ENCODE results near the gene UGP2.
"Not testable (repeated sequence)": the region's sequence is repeated elsewhere in the genome, so short reads cannot be mapped to it uniquely, and the experiment has no call there.

UGP2 gene

GRCh38 chr2:63899639-63900038 is 57.9 kb downstream of the UGP2 start:
- no peak for DNase-seq

- no peak for DNase-seq
These were observed 60.5 kb downstream of the UGP2 start for GRCh38 chr2:63902149-63902548.

DNA sequence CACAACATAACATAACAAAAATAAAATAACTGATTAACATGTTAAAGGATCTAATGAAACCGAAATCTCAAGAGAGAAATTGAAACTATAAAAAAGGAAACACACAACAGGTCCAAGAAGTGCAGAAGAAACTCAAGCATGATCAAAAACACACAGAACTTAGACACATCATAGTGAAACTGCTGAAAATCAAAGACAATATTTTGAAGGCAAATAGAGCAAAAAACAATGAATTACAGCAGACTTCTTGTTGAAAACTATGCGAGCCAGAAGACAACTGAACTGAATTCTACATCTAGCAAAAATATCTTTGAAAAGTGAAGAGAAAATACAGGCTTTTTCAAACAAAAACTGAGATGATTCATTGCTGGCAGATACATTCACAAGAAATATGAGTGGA is 61.3 kb downstream of the UGP2 start:
- DNase-seq = no peak

- no peak for DNase-seq
These were observed 72.6 kb downstream of the UGP2 start for GRCh38 chr2:63914311-63914710.

DNA sequence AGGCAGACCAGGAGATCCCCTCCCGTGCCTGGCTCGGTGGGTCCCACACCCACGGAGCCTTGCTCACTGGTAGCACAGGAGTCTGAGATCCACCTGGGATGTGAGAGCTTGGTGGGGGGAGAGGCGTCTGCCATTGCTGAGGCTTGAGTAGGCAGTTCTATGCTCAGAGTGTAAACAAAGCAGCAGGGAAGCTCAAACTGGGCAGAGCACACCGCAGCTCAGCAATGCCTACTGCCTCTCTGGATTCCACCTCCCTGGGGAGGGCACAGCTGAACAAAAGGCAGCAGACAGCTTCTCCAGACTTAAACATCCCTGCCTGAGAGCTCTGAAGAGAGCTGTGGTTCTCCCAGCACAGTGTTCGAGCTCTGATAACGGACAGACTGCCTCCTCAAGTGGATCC is 85.1 kb downstream of the UGP2 start:
- DNase-seq = no peak

DNA sequence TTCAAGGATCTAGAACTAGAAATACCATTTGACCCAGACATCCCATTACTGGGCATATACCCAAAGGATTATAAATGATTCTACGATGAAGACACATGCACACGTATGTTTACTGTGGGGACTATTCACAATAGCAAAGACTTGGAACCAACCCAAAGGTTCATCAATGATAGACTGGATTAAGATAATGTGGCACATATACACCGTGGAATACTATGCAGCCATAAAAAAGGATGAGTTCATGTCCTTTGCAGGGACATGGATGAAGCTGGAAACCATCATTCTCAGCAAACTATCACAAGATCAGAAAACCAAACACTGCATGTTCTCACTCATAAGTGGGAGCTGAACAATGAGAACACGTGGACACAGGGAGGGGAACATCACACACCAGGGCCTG is 90.4 kb downstream of the UGP2 start:
- not testable (repeated sequence) for DNase-seq
